Activated CD8-positive, alpha-beta T cell treated with anti-CD3 and anti-CD28 coated beads, Interleukin-2, amount 10 ng/mL, durations not matched to agents 7 days and 5 days (primary cell): Measurements from ENCODE around the gene ST3GAL6. TPM values are rescaled to one million over a fixed set of nuclear protein-coding genes. Genes with fewer than 3 reads are reported as not detected.

ENCODE experiments used
- ATAC-seq: fragments of 150-1000 bp; cut with Tn5 transposase; one replicate; pipeline ENCODE4 v1.10.0; 2021; ENCODE audit warnings: moderate library complexity
- CTCF ChIA-PET: fragments of 350-600 bp; sonication (Branson Sonifier 250); formaldehyde crosslinking; loops from one replicate; lab custom pipeline; 2021; ENCODE audit warnings: antibody characterized with exemption; lab: Charles Lee
- POLR2A ChIA-PET: fragments of 350-600 bp; sonication (Branson Sonifier 250); formaldehyde crosslinking; loops from one replicate; lab custom pipeline; 2021; ENCODE audit warnings: antibody characterized with exemption; lab: Charles Lee
- DNase-seq: peaks from one replicate; pipeline ENCODE4 v3.0.0-alpha.2; 2020
- H3K27ac Mint-ChIP-seq: one replicate; pipeline ENCODE4 v1.8.0; 2021; ENCODE audit warnings: mild to moderate bottlenecking, mixed read lengths
- H3K27me3 Mint-ChIP-seq: one replicate; pipeline ENCODE4 v1.8.0; 2021; ENCODE audit warnings: low read depth, mixed read lengths
- H3K36me3 Mint-ChIP-seq: one replicate; pipeline ENCODE4 v1.8.0; 2021; ENCODE audit warnings: low read depth, mixed read lengths
- H3K4me1 Mint-ChIP-seq: one replicate; pipeline ENCODE4 v1.8.0; 2021; ENCODE audit warnings: low read depth, mixed read lengths
- H3K4me3 Mint-ChIP-seq: one replicate; pipeline ENCODE4 v1.8.0; 2021; ENCODE audit warnings: mild to moderate bottlenecking, mixed read lengths
- H3K9me3 Mint-ChIP-seq: one replicate; pipeline ENCODE4 v1.8.0; 2022; ENCODE audit warnings: mixed read lengths; ENCODE audit not compliant: insufficient read depth
- total RNA-seq, 2 experiments: library from RNA; stranded (reverse); gene quantifications; one replicate each; pipeline ENCODE4 v1.2.3, GENCODE V29; 2021

Gene ST3GAL6
- total RNA-seq, 2 experiments from 2014 or later: not detected

DNA sequence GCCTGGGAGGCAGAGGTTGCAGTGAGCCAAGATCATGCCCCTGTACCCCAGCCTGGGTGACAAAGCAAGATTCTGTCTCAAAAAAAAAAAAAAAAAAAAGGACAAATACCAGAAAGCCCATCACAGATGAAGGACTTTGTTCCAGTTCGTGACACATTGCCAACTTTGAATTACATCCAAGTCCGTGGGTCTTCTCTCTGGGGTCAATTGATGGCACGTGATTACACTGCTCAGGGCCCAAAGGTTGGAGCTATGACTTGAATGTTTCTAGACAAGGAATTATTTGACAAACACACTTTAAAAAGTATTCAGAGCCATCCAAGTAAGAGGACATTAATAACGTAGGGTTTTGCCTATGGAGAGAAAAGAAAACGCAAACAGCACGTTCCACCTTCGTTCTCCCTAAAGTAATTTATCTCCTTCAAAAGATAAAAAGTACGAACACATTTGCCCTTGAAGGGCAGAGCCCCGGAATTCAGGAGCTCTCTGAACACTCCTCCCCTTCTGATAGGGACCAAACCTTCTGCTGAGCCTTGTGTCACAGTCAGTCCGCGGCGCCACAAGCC is 31.3 kb upstream of the ST3GAL6 start:
- Mint-ChIP-seq H3K36me3 (no peaks in the 10 kb centered on the region), H3K27ac (no peak overlapping the region), H3K4me1 (peaks cover 16% of the 10 kb centered on the region), H3K27me3 (peaks cover 56% of the 10 kb centered on the region), H3K4me3 (peak overlapping the region; percentile 63), H3K9me3 (no peaks in the 10 kb centered on the region)
- DNase-seq: no peak
- peak; percentile 45 for ATAC-seq
- CTCF ChIA-PET: no interaction called here
- POLR2A ChIA-PET: no interaction called here

DNA sequence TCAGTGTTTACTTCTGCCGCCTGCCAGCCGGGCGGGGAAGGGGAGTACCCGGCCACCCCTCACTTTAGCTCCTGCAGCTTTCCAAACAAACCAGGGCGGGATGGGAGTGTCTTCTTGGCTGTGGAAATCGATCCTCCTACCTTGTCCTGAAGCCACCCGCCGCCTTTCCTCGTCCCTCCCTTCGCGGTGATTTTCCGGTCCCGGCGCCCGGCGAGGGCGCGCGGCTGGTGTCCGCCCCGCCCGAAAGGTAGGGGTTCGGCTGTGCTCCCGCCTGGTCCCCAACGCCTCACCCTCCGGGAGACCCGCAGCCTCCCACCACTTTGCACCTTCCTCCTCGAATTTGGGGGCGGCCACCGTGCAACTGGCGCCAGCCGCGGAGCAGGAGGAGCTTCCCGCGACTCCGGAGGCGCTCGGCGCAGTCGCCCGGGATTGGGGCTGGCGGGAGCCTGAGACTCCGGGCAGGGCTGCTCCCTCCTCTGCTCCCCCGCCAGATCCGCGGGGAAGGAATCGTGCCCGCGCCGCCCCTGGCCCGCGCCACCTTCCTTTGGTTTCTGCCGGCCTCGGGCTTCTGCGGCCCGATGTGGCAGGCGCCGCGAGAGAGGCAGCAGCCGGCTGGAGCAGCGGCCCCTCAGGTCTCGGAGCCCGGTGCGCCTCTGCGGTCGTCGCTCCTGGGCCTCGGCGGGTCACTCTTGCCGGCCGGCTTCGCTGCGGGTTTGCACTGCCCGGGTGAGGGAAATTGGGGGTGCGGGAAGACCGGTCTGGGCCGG is 30.7 kb upstream of the ST3GAL6 start:
- POLR2A ChIA-PET: no interaction called here
- DNase-seq: peak; percentile 31
- H3K27me3 Mint-ChIP-seq: peaks cover 55% of the 10 kb centered on the region
- H3K4me3 Mint-ChIP-seq: peak overlapping the region; percentile 63
- CTCF ChIA-PET: no interaction called here
- no peak overlapping the region for H3K27ac Mint-ChIP-seq
- ATAC-seq: peak; percentile 79
- peaks cover 16% of the 10 kb centered on the region for H3K4me1 Mint-ChIP-seq
- no peaks in the 10 kb centered on the region for H3K36me3 Mint-ChIP-seq
- no peaks in the 10 kb centered on the region for H3K9me3 Mint-ChIP-seq

DNA sequence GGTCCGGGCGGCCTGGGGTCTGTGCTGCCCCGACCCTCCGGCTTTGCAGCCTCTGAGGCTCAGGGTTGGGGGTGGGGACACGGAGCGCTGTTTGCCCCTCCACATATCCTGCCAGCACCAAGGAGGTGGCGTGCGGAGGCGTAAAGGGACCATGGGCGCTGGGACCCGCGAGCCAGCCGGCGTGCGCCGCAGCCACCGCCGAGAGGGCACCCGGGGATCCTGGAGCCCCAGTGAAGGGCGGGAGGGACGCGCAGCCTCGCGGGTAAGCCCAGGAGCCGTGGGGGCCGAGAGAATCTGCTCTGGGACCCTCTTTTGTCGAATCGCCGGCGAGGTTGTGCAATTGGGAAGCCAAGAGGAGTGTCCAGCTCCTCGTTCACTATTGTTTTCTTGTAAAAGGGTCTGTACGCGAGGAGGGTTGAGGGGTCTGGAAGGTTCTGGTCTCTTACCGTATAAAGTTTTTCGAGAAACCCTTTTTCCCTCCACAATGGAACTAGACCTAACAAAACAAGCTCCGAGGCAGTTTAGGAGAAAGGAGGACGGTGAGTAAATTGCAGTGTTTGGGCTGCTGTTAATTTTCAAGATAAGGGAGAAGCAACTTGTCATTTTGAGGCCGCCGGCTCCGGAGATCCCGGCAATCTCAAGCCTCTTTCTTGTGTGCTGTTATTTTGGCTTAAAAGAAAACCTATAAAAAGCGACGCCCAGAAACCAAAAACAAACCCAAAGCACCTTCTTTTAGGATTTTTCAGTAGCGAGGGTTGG is 29.9 kb upstream of the ST3GAL6 start:
- CTCF ChIA-PET: no interaction called here
- H3K27ac Mint-ChIP-seq: no peak overlapping the region
- POLR2A ChIA-PET: no interaction called here
- peaks cover 58% of the 10 kb centered on the region for H3K27me3 Mint-ChIP-seq
- peak; percentile 35 for ATAC-seq
- peak overlapping the region; percentile 63 for H3K4me3 Mint-ChIP-seq
- peaks cover 16% of the 10 kb centered on the region for H3K4me1 Mint-ChIP-seq
- H3K36me3 Mint-ChIP-seq: no peaks in the 10 kb centered on the region
- DNase-seq: no peak
- H3K9me3 Mint-ChIP-seq: no peaks in the 10 kb centered on the region

DNA sequence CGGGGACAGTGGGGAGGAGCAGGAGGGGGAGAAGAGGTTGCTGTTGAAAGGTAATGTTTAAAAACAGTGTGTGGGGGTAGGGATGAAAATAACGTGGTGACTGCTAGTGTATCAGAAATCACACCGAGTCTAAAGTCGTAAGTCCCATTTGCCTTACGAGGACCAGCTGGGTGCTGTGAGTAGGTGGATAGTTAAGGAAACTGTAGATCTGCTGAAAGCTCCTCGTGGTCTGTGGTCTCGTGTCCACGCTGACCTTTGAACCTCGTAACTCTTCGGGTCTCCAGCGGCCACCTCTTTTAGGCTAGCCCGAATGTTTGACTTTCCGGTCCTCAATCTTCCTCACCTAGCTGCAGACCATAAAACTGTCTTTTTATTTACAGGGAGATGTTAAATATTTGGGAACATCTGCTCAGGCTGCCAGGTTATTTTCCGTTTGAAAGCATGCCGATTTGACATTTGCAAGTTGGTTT is 29.3 kb upstream of the ST3GAL6 start:
- no peak overlapping the region for H3K27ac Mint-ChIP-seq
- no peaks in the 10 kb centered on the region for H3K9me3 Mint-ChIP-seq
- ChIA-PET POLR2A (no interaction called here), CTCF (no interaction called here)
- ATAC-seq: no peak
- DNase-seq: no peak
- peaks cover 16% of the 10 kb centered on the region for H3K4me1 Mint-ChIP-seq
- peak overlapping the region; percentile 63 for H3K4me3 Mint-ChIP-seq
- peaks cover 59% of the 10 kb centered on the region for H3K27me3 Mint-ChIP-seq
- H3K36me3 Mint-ChIP-seq: no peaks in the 10 kb centered on the region

DNA sequence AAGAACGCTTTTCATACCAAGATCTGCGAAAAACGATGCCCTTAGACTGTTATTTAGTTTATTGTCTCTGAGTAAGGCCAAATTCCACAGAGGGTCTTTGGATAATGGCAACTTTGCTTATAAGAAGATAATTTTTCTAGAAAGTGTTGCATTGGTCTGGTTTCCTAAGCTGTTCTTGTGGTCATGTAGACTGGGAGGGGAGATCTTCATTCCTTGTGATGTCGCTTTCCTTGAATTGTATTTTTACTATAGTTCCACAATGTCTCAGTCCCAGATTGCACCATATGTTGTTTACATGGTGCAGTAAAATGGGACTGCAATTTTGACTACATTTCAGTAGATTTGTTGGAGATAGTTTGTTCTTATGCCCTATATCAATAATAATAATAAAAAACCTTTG is 28.8 kb upstream of the ST3GAL6 start:
- Mint-ChIP-seq H3K4me3 (peak overlapping the region; percentile 63), H3K4me1 (peaks cover 16% of the 10 kb centered on the region)
- CTCF ChIA-PET: no interaction called here

DNA sequence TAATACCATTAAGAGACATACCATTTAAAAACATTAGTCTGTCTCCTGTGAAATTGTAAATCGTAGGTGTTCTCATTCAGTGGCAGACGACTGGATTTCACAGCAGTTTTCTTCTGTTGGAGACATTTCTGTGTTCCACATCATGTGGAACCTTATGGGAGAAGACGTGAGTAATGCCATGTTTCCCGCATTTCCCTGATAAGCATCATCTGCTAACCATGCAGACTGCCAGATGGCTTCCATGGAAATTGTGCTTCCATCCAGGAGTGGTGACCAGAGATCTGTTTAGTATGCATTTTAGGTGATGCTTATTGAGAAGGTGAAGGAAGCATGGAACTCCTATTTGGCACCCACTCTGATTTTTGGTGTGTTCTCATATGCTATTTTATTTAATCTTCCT is 28.4 kb upstream of the ST3GAL6 start:
- Mint-ChIP-seq H3K27me3 (peaks cover 59% of the 10 kb centered on the region), H3K27ac (no peak overlapping the region), H3K4me1 (peaks cover 16% of the 10 kb centered on the region), H3K36me3 (no peaks in the 10 kb centered on the region), H3K9me3 (no peaks in the 10 kb centered on the region), H3K4me3 (no peak overlapping the region)
- DNase-seq (no peak), ATAC-seq (no peak)
- POLR2A ChIA-PET: no interaction called here
- CTCF ChIA-PET: no interaction called here

More for the DNA sequence above, 28.8 kb upstream of the ST3GAL6 start:
- POLR2A ChIA-PET: no interaction called here
- no peaks in the 10 kb centered on the region for H3K9me3 Mint-ChIP-seq
- H3K27ac Mint-ChIP-seq: no peak overlapping the region
- no peak for DNase-seq
- peaks cover 62% of the 10 kb centered on the region for H3K27me3 Mint-ChIP-seq
- H3K36me3 Mint-ChIP-seq: no peaks in the 10 kb centered on the region
- ATAC-seq: no peak

DNA sequence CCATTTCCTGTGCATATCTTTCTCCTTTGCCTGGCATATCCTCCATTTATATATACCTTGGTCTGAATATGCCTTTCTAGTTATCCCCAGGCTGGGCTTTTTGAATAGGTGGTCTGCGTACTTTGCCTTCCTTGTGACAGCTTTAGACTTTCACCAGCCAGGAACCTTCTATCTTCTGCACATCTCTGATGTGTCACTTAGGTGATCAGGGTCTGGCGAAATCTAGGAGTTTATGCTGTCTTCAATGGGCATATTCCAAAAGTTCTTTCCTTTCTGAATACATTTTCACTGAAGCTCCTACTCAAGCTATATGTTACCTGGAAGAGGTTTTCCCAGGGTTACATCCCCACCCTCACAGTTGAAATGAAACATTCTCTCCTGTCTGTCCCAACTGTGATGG is 27.8 kb upstream of the ST3GAL6 start:
- ATAC-seq (no peak), DNase-seq (no peak)
- CTCF ChIA-PET: no interaction called here
- Mint-ChIP-seq H3K4me3 (no peak overlapping the region), H3K9me3 (no peaks in the 10 kb centered on the region), H3K4me1 (peaks cover 16% of the 10 kb centered on the region), H3K27me3 (peaks cover 57% of the 10 kb centered on the region), H3K27ac (no peak overlapping the region), H3K36me3 (no peaks in the 10 kb centered on the region)
- POLR2A ChIA-PET: no interaction called here

DNA sequence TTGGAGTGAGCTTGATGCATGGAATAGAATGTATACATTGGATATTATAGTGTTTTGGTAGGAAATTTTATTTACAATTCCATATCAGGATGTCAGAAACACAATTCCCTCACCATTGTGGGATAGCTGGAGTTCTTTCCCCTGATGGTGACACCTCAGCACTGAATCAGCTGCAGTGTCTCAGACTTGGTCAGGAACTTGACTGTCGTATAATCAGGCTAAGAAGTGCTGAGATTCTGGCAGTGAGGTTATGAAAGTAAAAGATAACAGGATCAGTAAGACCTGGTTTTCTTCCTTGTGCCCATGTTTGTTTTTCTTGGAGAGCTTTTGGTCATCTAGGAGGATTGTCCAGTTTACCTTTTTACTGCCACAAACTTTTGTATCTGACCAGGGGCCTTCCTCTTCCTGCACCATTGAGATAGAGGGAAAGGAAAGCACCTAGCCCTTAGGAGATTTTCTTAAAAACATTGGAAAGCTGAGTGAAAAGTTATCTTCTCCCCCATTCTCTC is 27.3 kb upstream of the ST3GAL6 start:
- Mint-ChIP-seq H3K36me3 (no peaks in the 10 kb centered on the region), H3K4me1 (peaks cover 16% of the 10 kb centered on the region), H3K27ac (no peak overlapping the region), H3K4me3 (no peak overlapping the region), H3K27me3 (peaks cover 55% of the 10 kb centered on the region), H3K9me3 (no peaks in the 10 kb centered on the region)
- ChIA-PET CTCF (interaction anchor here (1.2 kb wide), 1 partner anchor 8 kb away, joined by 3 read pairs; no protein-coding TSS in a partner anchor), POLR2A (no interaction called here)
- no peak for DNase-seq
- ATAC-seq: no peak

DNA sequence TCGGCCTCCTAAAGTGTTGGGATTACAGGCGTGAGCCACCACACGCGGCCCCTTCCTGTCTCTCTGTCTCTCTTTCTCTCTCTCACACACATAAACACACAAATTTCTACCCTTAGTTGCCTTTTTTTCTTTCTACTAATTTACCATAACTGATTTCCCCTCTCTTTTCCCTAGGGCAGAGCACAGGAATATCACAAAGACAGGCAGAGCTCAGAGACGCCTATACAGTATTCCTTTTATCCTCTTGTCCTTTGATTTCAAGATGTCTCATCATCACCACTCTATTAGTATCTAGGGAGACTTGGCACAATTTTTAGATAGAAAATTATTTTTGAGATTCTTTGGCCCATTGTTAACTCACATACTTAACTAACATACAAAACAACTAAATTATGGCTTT is 25.8 kb upstream of the ST3GAL6 start:
- CTCF ChIA-PET: no interaction called here
- DNase-seq (no peak), ATAC-seq (no peak)
- Mint-ChIP-seq H3K27ac (no peak overlapping the region), H3K4me1 (peaks cover 10% of the 10 kb centered on the region), H3K36me3 (no peaks in the 10 kb centered on the region), H3K9me3 (no peaks in the 10 kb centered on the region), H3K4me3 (no peak overlapping the region), H3K27me3 (peaks cover 54% of the 10 kb centered on the region)
- POLR2A ChIA-PET: no interaction called here

DNA sequence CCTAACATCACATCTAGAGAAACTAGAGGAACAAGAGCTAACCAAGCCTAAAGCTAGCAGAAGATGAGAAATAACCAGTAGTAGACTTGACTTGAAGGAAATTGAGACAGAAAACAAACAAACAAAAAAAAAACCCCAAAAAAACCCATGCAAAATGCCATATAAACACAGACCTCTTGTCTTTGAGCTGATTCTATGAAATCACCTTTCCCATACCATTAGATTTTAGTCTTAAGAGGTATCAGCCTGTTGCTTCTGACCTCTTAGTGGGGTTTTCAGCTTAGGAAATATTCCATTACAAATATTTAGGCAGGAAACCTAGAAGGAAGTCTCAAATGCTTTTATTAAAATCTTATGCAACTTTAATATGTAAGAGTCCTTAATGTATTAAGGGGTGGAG is 23.9 kb upstream of the ST3GAL6 start:
- Mint-ChIP-seq H3K9me3 (no peaks in the 10 kb centered on the region), H3K36me3 (no peaks in the 10 kb centered on the region), H3K4me3 (no peak overlapping the region), H3K4me1 (no peaks in the 10 kb centered on the region), H3K27ac (no peak overlapping the region), H3K27me3 (peaks cover 45% of the 10 kb centered on the region)
- ATAC-seq (no peak), DNase-seq (no peak)
- ChIA-PET POLR2A (no interaction called here), CTCF (no interaction called here)

DNA sequence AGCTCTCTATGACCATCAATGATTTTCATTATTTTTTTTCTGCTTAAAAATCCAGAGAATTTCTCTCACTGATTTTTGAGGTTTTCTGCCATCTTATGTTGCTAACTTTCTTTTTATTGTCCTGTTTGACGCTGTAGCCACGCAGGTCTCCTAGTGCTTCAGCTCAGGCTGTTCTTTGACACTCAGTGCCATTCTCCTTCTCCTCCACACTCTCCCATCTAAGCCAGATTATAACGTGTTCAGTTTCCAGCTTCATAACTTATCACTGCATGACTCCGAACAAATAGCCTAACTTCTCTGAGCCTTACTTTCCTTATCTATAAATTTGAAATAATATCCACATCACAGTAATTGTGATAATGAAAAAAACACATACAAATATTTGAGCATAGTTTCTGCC is 22.8 kb upstream of the ST3GAL6 start:
- ATAC-seq (no peak), DNase-seq (no peak)
- POLR2A ChIA-PET: no interaction called here
- peaks cover 35% of the 10 kb centered on the region for H3K27me3 Mint-ChIP-seq
- no peaks in the 10 kb centered on the region for H3K4me1 Mint-ChIP-seq
- H3K4me3 Mint-ChIP-seq: no peak overlapping the region
- no peak overlapping the region for H3K27ac Mint-ChIP-seq
- no peaks in the 10 kb centered on the region for H3K36me3 Mint-ChIP-seq
- CTCF ChIA-PET: no interaction called here
- H3K9me3 Mint-ChIP-seq: no peaks in the 10 kb centered on the region
